GM21576 (cell line): Measurements from ENCODE around the gene LTB.
"Not testable (repeated sequence)": the region's sequence is repeated elsewhere in the genome, so short reads cannot be mapped to it uniquely, and the experiment has no call there.

Source experiments
- ATAC-seq: cut with Tn5 transposase; IDR thresholded peaks from one replicate; pipeline ENCODE4 v1.9.1; 2021; ENCODE audit warnings: mild to moderate bottlenecking, moderate library complexity; ENCODE audit not compliant: unreplicated experiment

LTB gene

GRCh38 chr6:31556307-31556706 lies 25.9 kb downstream of the LTB start:
- no peak for ATAC-seq

- ATAC-seq, result not testable (repeated sequence)
These were observed 30.9 kb downstream of the LTB start for GRCh38 chr6:31551371-31551770.

- ATAC-seq, result no peak
These were observed 33.7 kb downstream of the LTB start for GRCh38 chr6:31548544-31548873.

GRCh38 chr6:31547727-31548543 lies 34.3 kb downstream of the LTB start:
- no peak for ATAC-seq

GRCh38 chr6:31546958-31547726 lies 35.1 kb downstream of the LTB start, which contains the start of gene NFKBIL1:
Gene NFKBIL1, plus strand, starts transcription at chr6:31547608. Its CDS starts 87 bp downstream, at chr6:31547695.
- peak; percentile 60 for ATAC-seq

- peak; percentile 39 for ATAC-seq
These were observed 35.8 kb downstream of the LTB start, which contains the start of gene ATP6V1G2 for GRCh38 chr6:31546339-31546957. Gene ATP6V1G2, minus strand, starts transcription at chr6:31546608. Its CDS starts 49 bp downstream, at chr6:31546559.

- no peak for ATAC-seq
These were observed 36.9 kb downstream of the LTB start for GRCh38 chr6:31545291-31545690.

GRCh38 chr6:31544676-31545075 lies 37.5 kb downstream of the LTB start:
- ATAC-seq, result no peak

GRCh38 chr6:31543639-31544038 lies 38.6 kb downstream of the LTB start:
- no peak for ATAC-seq

- ATAC-seq, result peak; percentile 49
These were observed 40.3 kb downstream of the LTB start, which contains the start of gene DDX39B for GRCh38 chr6:31541658-31542521. Gene DDX39B, minus strand, starts transcription at chr6:31542003. Its CDS starts 1,471 bp downstream, at chr6:31540532.

GRCh38 chr6:31541059-31541657 lies 41.1 kb downstream of the LTB start:
- peak; percentile 5 for ATAC-seq

GRCh38 chr6:31540640-31541039 lies 41.6 kb downstream of the LTB start:
- no peak for ATAC-seq

- ATAC-seq, result no peak
These were observed 43.3 kb downstream of the LTB start for GRCh38 chr6:31538805-31539400.

GRCh38 chr6:31535538-31536324 lies 46.5 kb downstream of the LTB start:
- no peak for ATAC-seq

- ATAC-seq, result no peak
These were observed 47.6 kb downstream of the LTB start for GRCh38 chr6:31534521-31535040.

GRCh38 chr6:31534011-31534410 lies 48.2 kb downstream of the LTB start:
- no peak for ATAC-seq

- ATAC-seq, result no peak
These were observed 48.8 kb downstream of the LTB start for GRCh38 chr6:31533455-31533841.

GRCh38 chr6:31532644-31533454 lies 49.4 kb downstream of the LTB start:
- ATAC-seq, result no peak
